Loucy (cell line): ENCODE data around the gene SERPINF2.

Experiments
- H2AFZ ChIP-seq: fragments of 200-600 bp; sonication (generic); 2 replicates; pipeline ENCODE4 v1.6.0; 2016; ENCODE audit warnings: antibody characterized with exemption, mild to moderate bottlenecking, low read length, moderate library complexity
- H3F3A ChIP-seq: fragments of 200-600 bp; 2 replicates; pipeline ENCODE4 v1.6.0; 2016; ENCODE audit warnings: antibody characterized with exemption, low read depth, mild to moderate bottlenecking
- H3K27me3 ChIP-seq: fragments of 200-600 bp; sonication (generic); 2 replicates; pipeline ENCODE4 v1.6.1; 2014; ENCODE audit warnings: low read length, mild to moderate bottlenecking; ENCODE audit not compliant: insufficient read depth, poor library complexity, severe bottlenecking
- H3K36me3 ChIP-seq: fragments of 200-600 bp; sonication (generic); 2 replicates; pipeline ENCODE4 v1.6.1; 2016; ENCODE audit warnings: low read length; ENCODE audit not compliant: insufficient read depth
- H3K4me1 ChIP-seq: fragments of 200-600 bp; sonication (generic); 2 replicates; pipeline ENCODE4 v1.5.1; 2014; ENCODE audit warnings: low read length, mild to moderate bottlenecking; ENCODE audit not compliant: insufficient read depth, poor library complexity, severe bottlenecking
- H3K4me2 ChIP-seq: fragments of 200-600 bp; sonication (generic); 2 replicates; pipeline ENCODE4 v1.6.0; 2014; ENCODE audit warnings: antibody characterized with exemption, low read length, low read depth, mild to moderate bottlenecking; ENCODE audit not compliant: poor library complexity, severe bottlenecking
- H3K4me3 ChIP-seq: fragments of 200-600 bp; sonication (generic); 2 replicates; pipeline ENCODE4 v1.5.1; 2014; ENCODE audit warnings: low read length, mild to moderate bottlenecking, mixed read lengths; ENCODE audit not compliant: poor library complexity, severe bottlenecking
- H3K79me2 ChIP-seq: fragments of 200-600 bp; sonication (generic); 2 replicates; pipeline ENCODE4 v1.6.1; 2014; ENCODE audit warnings: low read length; ENCODE audit not compliant: insufficient read depth
- H3K9ac ChIP-seq: fragments of 200-600 bp; sonication (generic); 2 replicates; pipeline ENCODE4 v1.6.0; 2014; ENCODE audit warnings: mild to moderate bottlenecking, low read depth, low read length, moderate library complexity; ENCODE audit not compliant: poor library complexity, severe bottlenecking
- H3K9me2 ChIP-seq: fragments of 200-600 bp; sonication (generic); replicated peaks from 2 replicates; pipeline ENCODE4 v1.6.1; 2016; ENCODE audit warnings: low read depth, low read length, mixed read lengths
- H3K9me3 ChIP-seq: fragments of 200-600 bp; sonication (generic); 2 replicates; pipeline ENCODE4 v1.6.1; 2014; ENCODE audit warnings: mild to moderate bottlenecking, antibody characterized with exemption, low read length, low read depth; ENCODE audit not compliant: insufficient read depth
- H4K20me1 ChIP-seq: fragments of 200-600 bp; sonication (generic); 2 replicates; pipeline ENCODE4 v1.6.0; 2014; ENCODE audit warnings: antibody characterized with exemption, low read length, mild to moderate bottlenecking; ENCODE audit not compliant: insufficient read depth, poor library complexity, severe bottlenecking
- EZH2phosphoT487 ChIP-seq: fragments of 200-600 bp; IDR thresholded peaks from 2 replicates; pipeline ENCODE4 v1.6.1; 2018; ENCODE audit warnings: antibody characterized with exemption, mild to moderate bottlenecking, moderate library complexity, borderline replicate concordance
- TF ChIP-seq, protein P1 (sequence below): fragments of 200-600 bp; sonication (generic); conservative IDR thresholded peaks from 2 replicates; pipeline ENCODE4 v1.5.1; 2014; ENCODE audit warnings: mild to moderate bottlenecking, antibody characterized with exemption, low read length

The SERPINF2 gene

DNA sequence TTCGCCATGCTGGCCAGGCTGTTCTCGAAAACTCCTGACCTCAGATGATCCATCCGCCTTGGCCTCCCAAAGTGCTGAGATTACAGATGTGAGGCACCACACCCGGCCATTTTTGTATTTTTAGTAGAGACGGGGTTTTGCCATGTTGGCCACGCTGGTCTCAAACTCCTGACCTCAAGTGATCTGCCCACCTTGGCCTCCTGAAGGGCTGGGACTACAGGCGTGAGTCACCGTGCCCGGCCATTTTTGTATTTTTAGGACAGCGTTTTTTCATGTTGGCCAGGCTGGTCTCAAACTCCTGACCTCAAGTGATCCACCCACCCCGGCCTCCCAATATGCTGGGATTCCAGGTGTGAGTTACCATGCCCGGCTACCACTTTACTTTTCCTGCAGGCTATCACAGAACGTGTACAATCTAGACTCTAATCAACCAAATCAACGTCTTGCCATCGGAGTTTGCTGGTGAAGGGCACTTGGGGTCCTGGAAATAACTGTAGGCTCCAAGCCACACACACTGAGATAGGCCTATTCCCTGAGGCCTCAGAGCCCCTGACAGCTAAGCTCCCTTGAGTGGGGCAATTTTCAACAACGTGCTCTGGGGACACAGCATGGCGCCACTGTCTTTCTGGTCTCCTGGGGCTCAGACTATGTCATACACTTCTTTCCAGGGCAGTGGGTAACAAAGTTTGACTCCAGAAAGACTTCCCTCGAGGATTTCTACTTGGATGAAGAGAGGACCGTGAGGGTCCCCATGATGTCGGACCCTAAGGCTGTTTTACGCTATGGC is 31.9 kb downstream of the SERPINF2 start:
- H3K4me2 ChIP-seq, result no peak overlapping the region
- no peak overlapping the region for H3K4me3 ChIP-seq
- no peaks in the 10 kb centered on the region for H3K27me3 ChIP-seq
- TF ChIP-seq, protein P1, sequence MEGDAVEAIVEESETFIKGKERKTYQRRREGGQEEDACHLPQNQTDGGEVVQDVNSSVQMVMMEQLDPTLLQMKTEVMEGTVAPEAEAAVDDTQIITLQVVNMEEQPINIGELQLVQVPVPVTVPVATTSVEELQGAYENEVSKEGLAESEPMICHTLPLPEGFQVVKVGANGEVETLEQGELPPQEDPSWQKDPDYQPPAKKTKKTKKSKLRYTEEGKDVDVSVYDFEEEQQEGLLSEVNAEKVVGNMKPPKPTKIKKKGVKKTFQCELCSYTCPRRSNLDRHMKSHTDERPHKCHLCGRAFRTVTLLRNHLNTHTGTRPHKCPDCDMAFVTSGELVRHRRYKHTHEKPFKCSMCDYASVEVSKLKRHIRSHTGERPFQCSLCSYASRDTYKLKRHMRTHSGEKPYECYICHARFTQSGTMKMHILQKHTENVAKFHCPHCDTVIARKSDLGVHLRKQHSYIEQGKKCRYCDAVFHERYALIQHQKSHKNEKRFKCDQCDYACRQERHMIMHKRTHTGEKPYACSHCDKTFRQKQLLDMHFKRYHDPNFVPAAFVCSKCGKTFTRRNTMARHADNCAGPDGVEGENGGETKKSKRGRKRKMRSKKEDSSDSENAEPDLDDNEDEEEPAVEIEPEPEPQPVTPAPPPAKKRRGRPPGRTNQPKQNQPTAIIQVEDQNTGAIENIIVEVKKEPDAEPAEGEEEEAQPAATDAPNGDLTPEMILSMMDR, result no peak
- no peak for TF ChIP-seq EZH2phosphoT487
- no peaks in the 10 kb centered on the region for H3F3A ChIP-seq
- no peaks in the 10 kb centered on the region for H4K20me1 ChIP-seq
- peaks cover 3% of the 10 kb centered on the region for H3K4me1 ChIP-seq
- H3K9me2 ChIP-seq, result no peaks in the 10 kb centered on the region
- H3K9me3 ChIP-seq, result no peaks in the 10 kb centered on the region
- no peak overlapping the region for H3K9ac ChIP-seq
- peaks cover 19% of the 10 kb centered on the region; the same call in 1 of the 2 replicates for H3K36me3 ChIP-seq
- no peaks in the 10 kb centered on the region for H3K79me2 ChIP-seq
- H2AFZ ChIP-seq, result no peak overlapping the region

DNA sequence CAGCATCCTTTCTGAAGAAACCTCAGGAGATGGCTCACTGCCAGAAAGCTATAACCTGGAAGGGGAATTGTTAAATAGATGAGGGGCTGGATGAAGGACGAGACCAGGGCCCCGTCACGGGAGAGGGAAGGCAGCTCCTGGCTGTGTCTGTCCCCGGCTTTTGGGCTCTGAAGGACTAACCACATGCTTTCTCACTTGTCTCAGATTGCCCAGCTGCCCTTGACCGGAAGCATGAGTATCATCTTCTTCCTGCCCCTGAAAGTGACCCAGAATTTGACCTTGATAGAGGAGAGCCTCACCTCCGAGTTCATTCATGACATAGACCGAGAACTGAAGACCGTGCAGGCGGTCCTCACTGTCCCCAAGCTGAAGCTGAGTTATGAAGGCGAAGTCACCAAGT is 33.7 kb downstream of the SERPINF2 start:
- H3F3A ChIP-seq, result no peaks in the 10 kb centered on the region
- H3K27me3 ChIP-seq, result no peaks in the 10 kb centered on the region
- H3K79me2 ChIP-seq, result no peaks in the 10 kb centered on the region
- no peaks in the 10 kb centered on the region for H3K9me2 ChIP-seq
- H3K9me3 ChIP-seq, result no peaks in the 10 kb centered on the region
- H4K20me1 ChIP-seq, result no peaks in the 10 kb centered on the region
- TF ChIP-seq EZH2phosphoT487, result no peak
- TF ChIP-seq, protein P1, result no peak
- no peak overlapping the region for H2AFZ ChIP-seq
- H3K36me3 ChIP-seq, result peaks cover 32% of the 10 kb centered on the region; the same call in 1 of the 2 replicates
- H3K9ac ChIP-seq, result no peak overlapping the region
- H3K4me1 ChIP-seq, result no peaks in the 10 kb centered on the region
- H3K4me2 ChIP-seq, result no peak overlapping the region
- H3K4me3 ChIP-seq, result no peak overlapping the region

DNA sequence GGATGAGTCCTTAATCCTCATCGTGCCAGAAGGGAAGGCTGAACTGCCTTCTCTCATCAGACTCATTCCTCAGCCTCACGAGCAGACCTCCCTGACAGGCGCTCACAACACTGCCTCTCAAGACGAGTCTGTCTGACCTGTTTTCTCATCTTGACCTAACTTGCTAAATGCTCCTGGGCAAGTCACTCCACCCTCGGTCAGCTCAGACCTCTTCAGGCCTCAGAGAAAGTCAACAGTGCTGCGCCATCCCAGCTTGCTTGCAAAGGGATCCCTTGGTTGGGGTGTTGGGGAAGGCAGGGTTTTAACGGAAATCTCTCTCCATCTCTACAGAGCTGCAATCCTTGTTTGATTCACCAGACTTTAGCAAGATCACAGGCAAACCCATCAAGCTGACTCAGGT is 34.2 kb downstream of the SERPINF2 start:
- Histone ChIP-seq H3K27me3 (no peaks in the 10 kb centered on the region), H3K4me3 (no peak overlapping the region), H3K4me1 (no peaks in the 10 kb centered on the region), H3K9me3 (no peaks in the 10 kb centered on the region), H3F3A (no peaks in the 10 kb centered on the region), H3K36me3 (peaks cover 37% of the 10 kb centered on the region; the same call in 1 of the 2 replicates), H2AFZ (no peak overlapping the region), H4K20me1 (no peaks in the 10 kb centered on the region), H3K4me2 (no peak overlapping the region), H3K79me2 (no peaks in the 10 kb centered on the region), H3K9me2 (no peaks in the 10 kb centered on the region), H3K9ac (no peak overlapping the region)
- TF ChIP-seq, protein P1, result no peak
- no peak for TF ChIP-seq EZH2phosphoT487
